Measurements from ENCODE around the gene ZNF780B.
A peak's percentile ranks its signal among the peaks of the same experiment; 100 is the strongest.
"Not testable (repeated sequence)": the region's sequence is repeated elsewhere in the genome, so short reads cannot be mapped to it uniquely, and the experiment has no call there.

Gene ZNF780B

GRCh38 chr19:40038047-40038446 is 18.0 kb downstream of the ZNF780B start:
- DNase-seq (ENCODE audit: low read depth) = not testable (repeated sequence)

GRCh38 chr19:40035996-40036395 is 20.0 kb downstream of the ZNF780B start:
- DNase-seq (ENCODE audit: low read depth) = no peak

DNA sequence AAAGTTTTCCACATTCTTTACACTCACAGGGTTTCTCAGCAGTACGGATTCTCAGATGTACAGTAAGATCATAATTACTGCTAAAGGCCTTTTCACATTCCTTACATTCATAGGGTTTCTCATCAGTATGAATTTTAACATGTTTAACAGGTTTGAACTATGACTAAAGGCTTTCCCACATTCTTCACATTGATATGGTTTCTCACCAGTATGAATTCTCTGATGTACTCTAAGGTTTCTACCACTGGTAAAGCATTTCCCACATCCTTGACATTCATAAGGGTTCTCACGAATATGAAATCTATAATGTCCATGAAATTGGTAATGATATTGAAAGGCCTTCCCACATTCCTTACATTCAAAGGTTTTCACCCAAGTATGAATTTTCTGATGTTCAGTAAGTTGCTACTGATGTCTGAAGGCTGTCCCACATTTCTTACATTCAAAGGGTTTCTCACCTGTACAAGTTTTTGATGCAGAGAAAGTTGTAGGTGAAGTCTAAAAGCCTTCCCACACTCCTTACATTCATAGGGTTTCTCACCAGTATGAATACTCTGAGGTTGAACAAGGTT is 22.0 kb downstream of the ZNF780B start:
- no peak for DNase-seq (ENCODE audit: low read depth)

DNA sequence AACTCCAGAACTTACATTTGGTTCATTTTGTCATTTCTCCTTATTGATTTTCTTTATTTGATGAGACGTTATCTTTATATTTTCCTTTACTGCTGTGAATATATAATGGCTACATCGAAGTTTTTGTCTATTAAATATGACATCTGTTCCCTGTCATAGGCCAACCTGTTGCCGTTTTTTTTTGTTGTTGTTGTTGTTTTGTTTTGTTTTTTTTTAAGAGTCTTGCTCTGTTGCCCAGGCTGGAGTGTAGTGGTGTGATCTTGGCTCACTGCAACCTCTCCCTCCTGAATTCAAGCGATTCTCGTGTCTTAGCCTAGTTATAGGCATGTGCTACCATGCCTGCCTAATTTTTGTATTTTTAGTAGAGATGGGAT is 29.4 kb downstream of the ZNF780B start:
- no peak for DNase-seq (ENCODE audit: low read depth)

DNA sequence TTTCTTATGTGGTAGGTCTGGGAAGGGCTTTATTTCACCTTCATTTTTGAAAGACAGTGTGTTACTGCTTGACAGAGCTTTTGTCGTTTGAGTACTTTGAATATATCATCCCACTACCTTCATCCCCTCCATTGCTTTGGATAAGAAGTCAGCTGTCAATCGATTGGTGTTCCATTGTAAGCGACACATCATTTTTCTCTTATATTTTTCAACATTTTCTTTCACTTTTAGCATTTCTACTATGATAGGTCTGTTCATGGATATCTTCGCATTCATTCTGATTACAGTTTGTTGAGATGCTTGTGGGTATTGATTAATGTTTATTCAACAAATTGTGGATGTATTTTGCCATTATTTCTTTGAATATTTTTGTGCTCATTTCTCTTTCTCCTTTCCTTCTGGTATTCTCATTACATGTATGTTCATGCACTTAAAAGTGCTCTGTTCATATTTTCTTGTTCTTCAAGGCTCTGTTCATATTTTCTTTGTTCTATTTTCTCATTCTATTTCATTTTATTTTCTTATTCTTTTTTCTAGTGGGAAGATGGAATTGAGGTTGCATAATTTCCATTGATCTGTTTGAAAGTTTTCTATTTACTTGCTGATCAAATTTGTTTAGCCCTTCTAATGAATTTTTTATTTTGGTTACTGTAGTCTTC is 30.0 kb downstream of the ZNF780B start:
- DNase-seq (ENCODE audit: low read depth) = no peak

DNA sequence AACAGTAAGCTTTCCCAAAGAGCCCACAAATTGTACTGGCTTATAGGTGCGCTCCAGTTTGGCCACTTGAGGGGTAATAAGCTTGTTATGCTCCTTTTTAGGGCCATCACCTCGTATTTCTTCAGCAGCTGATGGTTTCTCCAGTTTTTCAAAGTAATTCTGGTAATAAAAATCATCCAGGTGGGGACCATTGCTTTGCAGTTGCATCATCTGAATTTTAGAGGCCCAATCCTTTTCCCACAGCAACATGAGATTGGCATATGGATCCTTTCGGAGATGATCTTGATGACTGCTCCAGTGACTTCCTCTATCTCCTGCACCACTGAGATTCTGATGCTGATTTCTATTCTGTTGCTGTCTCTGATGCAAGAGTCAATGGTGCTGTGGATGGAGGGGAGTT is 32.1 kb downstream of the ZNF780B start:
- no peak for DNase-seq (ENCODE audit: low read depth)

GRCh38 chr19:40013991-40014390 is 42.0 kb downstream of the ZNF780B start:
- DNase-seq (ENCODE audit: low read depth) = no peak

DNA sequence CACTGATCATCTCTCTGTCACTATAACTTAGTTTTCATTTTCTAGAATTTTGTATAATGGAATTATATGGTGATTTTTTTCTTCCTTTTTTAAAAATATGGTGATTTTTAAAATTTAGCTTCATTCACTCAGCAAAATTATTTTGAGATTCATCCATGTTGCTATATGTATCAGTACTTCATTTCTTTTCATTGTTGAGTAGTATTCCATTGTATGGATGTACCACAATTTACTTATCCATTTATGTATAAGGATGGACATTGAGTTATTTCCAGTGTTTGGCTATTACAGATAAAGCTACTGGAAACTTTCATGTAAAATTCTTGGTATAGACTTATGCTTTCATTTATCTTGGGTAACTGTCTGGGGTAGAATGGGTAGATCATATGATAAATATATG is 46.4 kb downstream of the ZNF780B start:
- DNase-seq (ENCODE audit: low read depth) = no peak

DNA sequence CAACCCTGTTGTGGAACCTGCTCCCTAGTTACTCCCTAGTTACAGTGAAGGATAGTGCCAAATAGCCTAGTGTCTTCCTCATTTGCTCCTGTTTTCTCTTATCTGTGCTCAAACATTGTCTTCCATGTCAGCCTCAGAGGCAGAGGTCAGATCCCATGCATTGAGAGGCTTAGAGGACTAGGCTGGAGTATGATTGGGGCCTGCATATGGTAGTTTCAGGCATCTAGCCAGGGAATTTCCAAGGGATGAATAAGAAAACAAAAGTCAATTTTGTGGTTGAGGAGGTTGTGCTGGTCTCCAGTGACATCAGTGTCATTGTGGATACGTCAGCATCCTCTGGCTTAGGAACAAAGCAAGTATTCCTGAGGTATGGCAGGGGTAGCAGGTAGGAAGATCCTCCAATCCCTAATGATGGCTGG is 49.7 kb downstream of the ZNF780B start:
- no peak for DNase-seq (ENCODE audit: low read depth)

- no peak for DNase-seq (ENCODE audit: low read depth)
Observed at GRCh38 chr19:40005691-40006272, 50.2 kb downstream of the ZNF780B start.

DNA sequence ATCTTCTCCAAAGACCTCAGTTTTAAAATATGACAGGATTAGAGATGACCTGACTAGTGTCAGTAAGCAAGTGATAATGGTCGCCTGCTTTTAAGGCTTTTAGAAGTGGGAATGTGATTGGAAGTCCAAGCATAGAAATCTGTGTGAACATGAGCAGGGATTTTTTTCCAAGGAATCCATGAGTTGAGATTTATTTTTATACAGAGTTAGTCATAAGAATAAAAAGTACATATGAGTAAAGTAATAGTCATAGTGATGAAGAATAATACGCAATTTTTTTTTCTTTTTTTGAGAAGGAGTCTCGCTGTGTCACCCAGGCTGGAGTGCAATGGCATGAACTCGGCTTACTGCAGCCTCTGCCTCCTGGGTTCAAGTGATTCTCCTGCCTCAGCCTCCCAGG is 57.5 kb downstream of the ZNF780B start:
- no peak for DNase-seq (ENCODE audit: low read depth)

GRCh38 chr19:39997638-39998216 is 58.3 kb downstream of the ZNF780B start:
- DNase-seq (ENCODE audit: low read depth) = no peak

DNA sequence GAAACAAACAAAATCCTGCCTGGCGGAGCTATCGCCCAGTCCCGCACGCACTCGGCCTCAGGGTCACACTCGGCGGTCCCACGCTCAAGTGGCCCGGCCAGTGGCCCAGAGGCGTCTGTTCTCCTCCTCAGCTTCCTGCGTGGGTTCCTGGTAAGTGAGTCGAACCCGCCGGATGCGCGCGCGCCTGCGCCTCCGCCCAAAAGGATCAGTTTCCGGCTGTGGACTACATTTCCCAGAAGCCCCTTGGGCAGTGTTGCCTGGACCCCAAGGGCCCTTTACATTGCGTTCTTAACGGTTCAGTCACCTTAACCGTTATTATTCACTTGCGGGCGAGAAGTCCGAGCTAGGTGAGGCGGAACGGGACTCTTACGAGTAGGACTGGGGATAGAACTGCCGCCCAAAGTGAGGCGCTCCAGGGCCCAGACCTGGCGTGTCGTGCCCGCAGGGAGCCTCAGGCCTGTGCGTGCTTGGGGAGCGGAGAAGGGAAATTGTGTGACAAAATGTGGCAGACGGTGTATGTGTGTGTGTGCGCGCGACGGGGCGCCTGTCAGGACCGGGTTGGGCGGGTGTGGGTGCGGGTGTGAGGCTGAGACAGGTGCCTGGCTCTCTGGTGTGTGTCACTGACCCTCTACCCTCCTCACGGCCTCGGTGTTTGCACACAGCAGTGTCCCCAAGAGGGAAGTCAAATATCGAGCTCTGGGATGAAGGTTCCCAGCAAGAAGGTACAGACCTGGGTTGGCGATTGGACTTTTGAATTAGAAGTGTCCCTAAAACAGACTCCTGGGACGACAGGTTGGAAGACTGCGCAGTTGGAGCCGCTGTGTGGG is 59.0 kb downstream of the ZNF780B start, which contains the start of gene ZNF546:
TSS of gene ZNF546 (plus strand) at position 250 of the 827 bp plus-strand sequence. CDS start 1,267 bp downstream, outside the sequence.
- DNase-seq (ENCODE audit: low read depth) = peak; percentile 74

DNA sequence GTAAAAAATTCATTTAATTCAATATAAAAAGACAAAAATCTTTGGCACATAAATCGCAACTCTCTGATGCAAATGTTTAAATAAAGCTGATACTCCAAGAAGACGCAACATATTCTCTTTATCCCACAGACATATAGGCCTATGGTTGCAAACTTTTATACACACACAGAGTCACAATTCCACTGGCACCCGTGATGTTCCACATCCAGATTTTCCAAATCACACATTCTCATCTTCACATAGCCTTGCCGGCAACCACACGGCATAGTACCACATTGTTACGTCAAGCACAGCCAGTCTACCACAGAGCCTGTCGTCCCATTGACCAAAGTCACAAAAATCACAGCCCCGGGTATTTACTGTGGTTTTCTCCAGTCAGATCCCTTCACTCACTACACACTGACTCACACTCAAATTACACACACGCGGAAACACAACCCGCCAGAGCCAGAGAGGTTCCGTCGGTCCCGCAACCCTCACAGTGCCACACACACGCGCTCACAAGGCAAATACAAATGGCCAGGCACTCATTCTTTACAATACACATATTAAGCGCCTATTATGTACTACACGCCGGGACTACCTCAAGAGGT is 59.7 kb downstream of the ZNF780B start:
- DNase-seq (ENCODE audit: low read depth) = no peak

GRCh38 chr19:39995794-39996193 is 60.2 kb downstream of the ZNF780B start:
- no peak for DNase-seq (ENCODE audit: low read depth)

DNA sequence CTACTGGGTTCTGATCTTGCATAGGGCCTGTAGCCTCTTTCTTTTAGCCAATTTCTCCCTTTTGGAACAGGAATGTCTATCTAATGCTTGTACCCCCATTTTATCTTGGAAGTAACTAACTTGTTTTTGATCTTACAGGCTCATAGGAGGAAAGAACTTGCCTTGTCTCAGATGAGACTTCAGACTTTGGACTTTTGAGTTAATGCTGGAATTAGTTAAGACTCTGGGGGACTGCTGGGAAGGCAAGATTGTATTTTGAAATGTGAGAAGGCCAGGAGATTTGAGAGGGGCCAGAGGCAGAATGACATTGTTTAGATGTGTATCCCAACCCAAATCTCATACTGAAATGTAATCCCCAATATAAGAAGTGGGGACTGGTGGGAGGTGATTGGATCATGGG is 61.7 kb downstream of the ZNF780B start:
- no peak for DNase-seq (ENCODE audit: low read depth)

- no peak for DNase-seq (ENCODE audit: low read depth)
Observed at GRCh38 chr19:39993605-39994004, 62.4 kb downstream of the ZNF780B start.

DNA sequence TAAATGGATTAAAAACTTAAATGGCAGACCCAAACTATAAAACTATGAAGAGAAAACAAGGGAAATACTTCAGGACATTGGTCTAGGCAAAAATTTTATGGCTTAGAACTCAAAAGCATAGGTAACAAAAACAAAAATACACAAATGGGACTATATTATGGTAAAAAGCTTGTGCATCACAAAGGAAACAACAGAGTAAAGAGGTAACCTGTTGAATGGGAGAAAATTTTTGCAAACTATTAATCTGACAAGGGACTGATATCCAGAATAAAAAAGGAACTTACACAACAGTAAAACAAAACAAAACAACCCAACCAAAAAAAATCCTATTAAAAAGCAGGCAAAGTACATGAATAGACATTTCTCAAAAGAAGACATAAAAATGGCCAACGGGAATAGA is 68.4 kb downstream of the ZNF780B start:
- DNase-seq (ENCODE audit: low read depth) = no peak

DNA sequence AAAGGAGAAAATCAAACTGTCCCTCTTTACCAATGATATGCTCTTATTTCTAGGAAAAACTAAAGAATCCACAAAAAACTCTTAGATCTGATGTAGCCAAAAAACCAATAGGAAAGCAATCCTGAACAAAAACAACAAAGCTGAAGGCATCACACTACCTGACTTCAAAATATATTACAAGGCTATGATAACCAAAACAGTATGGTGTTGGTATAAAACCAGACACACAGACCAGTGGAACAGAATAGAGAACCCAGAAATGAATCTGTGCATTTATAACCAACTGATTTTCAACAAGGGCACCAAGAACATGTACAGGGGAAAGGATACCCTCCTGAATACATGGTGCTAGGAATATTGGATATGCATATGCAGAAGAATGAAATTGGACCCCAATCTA is 68.9 kb downstream of the ZNF780B start:
- DNase-seq (ENCODE audit: low read depth) = no peak

- DNase-seq (ENCODE audit: low read depth) = no peak
Observed at GRCh38 chr19:39986643-39987042, 69.4 kb downstream of the ZNF780B start.

GRCh38 chr19:39983695-39984300 is 72.2 kb downstream of the ZNF780B start:
- no peak for DNase-seq (ENCODE audit: low read depth)

GRCh38 chr19:39982883-39983282 is 73.1 kb downstream of the ZNF780B start:
- DNase-seq (ENCODE audit: low read depth) = no peak
